IPS-18a (cell line): ENCODE measurements around the gene RBM43.

Experiments used
- H3K27ac ChIP-seq: one replicate; pipeline ENCODE4 v1.5.1; 2013; ENCODE audit warnings: low read length
- H3K27me3 ChIP-seq: one replicate; pipeline ENCODE4 v1.6.1; 2013; ENCODE audit warnings: mild to moderate bottlenecking, low read length; ENCODE audit not compliant: control insufficient read depth, insufficient read depth
- H3K36me3 ChIP-seq: one replicate; pipeline ENCODE4 v1.6.1; 2013; ENCODE audit warnings: low read depth, low read length; ENCODE audit not compliant: control insufficient read depth
- H3K4me1 ChIP-seq: one replicate; pipeline ENCODE4 v1.6.1; 2013; ENCODE audit warnings: low read depth, low read length; ENCODE audit not compliant: control insufficient read depth
- H3K4me3 ChIP-seq: one replicate; pipeline ENCODE4 v1.5.1; 2013; ENCODE audit warnings: low read length
- H3K9ac ChIP-seq: one replicate; pipeline ENCODE4 v1.6.1; 2013; ENCODE audit warnings: mild to moderate bottlenecking, low read length, moderate library complexity
- H3K9me3 ChIP-seq: one replicate; pipeline ENCODE4 v1.6.1; 2013; ENCODE audit warnings: low read depth, low read length; ENCODE audit not compliant: control insufficient read depth

Gene RBM43

GRCh38 chr2:151289972-151290866 lies 28.6 kb upstream of the RBM43 start:
- H3K27ac ChIP-seq: no peak overlapping the region
- H3K36me3 ChIP-seq: no peaks in the 10 kb centered on the region
- peak overlapping the region; percentile 50 for H3K9ac ChIP-seq
- no peaks in the 10 kb centered on the region for H3K9me3 ChIP-seq
- H3K4me3 ChIP-seq: peak overlapping the region; percentile 74
- H3K27me3 ChIP-seq: peaks cover 6% of the 10 kb centered on the region
- peaks cover 7% of the 10 kb centered on the region for H3K4me1 ChIP-seq

- no peaks in the 10 kb centered on the region for H3K36me3 ChIP-seq
Measured at GRCh38 chr2:151287513-151288250, 26.0 kb upstream of the RBM43 start.

GRCh38 chr2:151282401-151282800 lies 20.7 kb upstream of the RBM43 start:
- H3K4me3 ChIP-seq: no peak overlapping the region
- no peak overlapping the region for H3K9ac ChIP-seq
- H3K36me3 ChIP-seq: no peaks in the 10 kb centered on the region
- no peaks in the 10 kb centered on the region for H3K4me1 ChIP-seq
- no peaks in the 10 kb centered on the region for H3K9me3 ChIP-seq
- no peak overlapping the region for H3K27ac ChIP-seq
- no peaks in the 10 kb centered on the region for H3K27me3 ChIP-seq

More at GRCh38 chr2:151287513-151288250, 26.0 kb upstream of the RBM43 start:
- H3K9ac ChIP-seq: no peak overlapping the region
- H3K4me1 ChIP-seq: peaks cover 7% of the 10 kb centered on the region
- H3K27me3 ChIP-seq: peaks cover 6% of the 10 kb centered on the region
- H3K9me3 ChIP-seq: no peaks in the 10 kb centered on the region
- H3K4me3 ChIP-seq: no peak overlapping the region
- no peak overlapping the region for H3K27ac ChIP-seq

- H3K36me3 ChIP-seq: no peaks in the 10 kb centered on the region
- H3K27ac ChIP-seq: no peak overlapping the region
- no peak overlapping the region for H3K9ac ChIP-seq
- no peaks in the 10 kb centered on the region for H3K9me3 ChIP-seq
- no peaks in the 10 kb centered on the region for H3K4me1 ChIP-seq
- H3K27me3 ChIP-seq: no peaks in the 10 kb centered on the region
- no peak overlapping the region for H3K4me3 ChIP-seq
Measured at GRCh38 chr2:151280271-151280670, 18.6 kb upstream of the RBM43 start.

GRCh38 chr2:151278487-151278886 lies 16.8 kb upstream of the RBM43 start:
- no peak overlapping the region for H3K27ac ChIP-seq
- no peak overlapping the region for H3K9ac ChIP-seq
- H3K4me3 ChIP-seq: no peak overlapping the region
- H3K36me3 ChIP-seq: no peaks in the 10 kb centered on the region
- no peaks in the 10 kb centered on the region for H3K9me3 ChIP-seq
- H3K4me1 ChIP-seq: no peaks in the 10 kb centered on the region
- no peaks in the 10 kb centered on the region for H3K27me3 ChIP-seq

- Histone ChIP-seq H3K36me3 (no peaks in the 10 kb centered on the region), H3K9ac (no peak overlapping the region), H3K4me1 (no peaks in the 10 kb centered on the region), H3K9me3 (no peaks in the 10 kb centered on the region), H3K27me3 (no peaks in the 10 kb centered on the region), H3K27ac (no peak overlapping the region), H3K4me3 (no peak overlapping the region)
Measured at GRCh38 chr2:151277067-151277466, 15.4 kb upstream of the RBM43 start.

- Histone ChIP-seq H3K4me1 (no peaks in the 10 kb centered on the region), H3K36me3 (no peaks in the 10 kb centered on the region)
Measured at GRCh38 chr2:151275291-151275690, 13.6 kb upstream of the RBM43 start.

GRCh38 chr2:151271824-151272223 lies 10.2 kb upstream of the RBM43 start:
- H3K27ac ChIP-seq: no peak overlapping the region
- no peak overlapping the region for H3K9ac ChIP-seq
- H3K9me3 ChIP-seq: no peaks in the 10 kb centered on the region
- H3K4me3 ChIP-seq: no peak overlapping the region
- H3K36me3 ChIP-seq: no peaks in the 10 kb centered on the region
- H3K4me1 ChIP-seq: peaks cover 6% of the 10 kb centered on the region
- no peaks in the 10 kb centered on the region for H3K27me3 ChIP-seq

More at GRCh38 chr2:151275291-151275690, 13.6 kb upstream of the RBM43 start:
- Histone ChIP-seq H3K9ac (no peak overlapping the region), H3K9me3 (no peaks in the 10 kb centered on the region), H3K27me3 (no peaks in the 10 kb centered on the region), H3K27ac (no peak overlapping the region), H3K4me3 (no peak overlapping the region)

GRCh38 chr2:151269798-151270568 lies 8.3 kb upstream of the RBM43 start:
- Histone ChIP-seq H3K4me1 (peaks cover 6% of the 10 kb centered on the region), H3K27ac (no peak overlapping the region), H3K27me3 (no peaks in the 10 kb centered on the region)

GRCh38 chr2:151268085-151268484 lies 6.4 kb upstream of the RBM43 start:
- peaks cover 6% of the 10 kb centered on the region for H3K4me1 ChIP-seq
- no peaks in the 10 kb centered on the region for H3K36me3 ChIP-seq
- no peak overlapping the region for H3K27ac ChIP-seq
- H3K9ac ChIP-seq: no peak overlapping the region
- H3K27me3 ChIP-seq: peaks cover under 1% of the 10 kb centered on the region
- H3K4me3 ChIP-seq: no peak overlapping the region
- no peaks in the 10 kb centered on the region for H3K9me3 ChIP-seq

More at GRCh38 chr2:151269798-151270568, 8.3 kb upstream of the RBM43 start:
- H3K4me3 ChIP-seq: no peak overlapping the region
- no peaks in the 10 kb centered on the region for H3K36me3 ChIP-seq
- no peaks in the 10 kb centered on the region for H3K9me3 ChIP-seq
- no peak overlapping the region for H3K9ac ChIP-seq

- no peak overlapping the region for H3K9ac ChIP-seq
- peaks cover 6% of the 10 kb centered on the region for H3K27me3 ChIP-seq
- H3K4me1 ChIP-seq: peaks cover 12% of the 10 kb centered on the region
- no peaks in the 10 kb centered on the region for H3K36me3 ChIP-seq
- no peak overlapping the region for H3K27ac ChIP-seq
- no peak overlapping the region for H3K4me3 ChIP-seq
- no peaks in the 10 kb centered on the region for H3K9me3 ChIP-seq
Measured at GRCh38 chr2:151267537-151267936, 5.9 kb upstream of the RBM43 start.
